ENCODE data around the gene PLCL1. TPM values are rescaled to one million over a fixed set of nuclear protein-coding genes. Genes with fewer than 3 reads are reported as not detected.

The PLCL1 gene
- total RNA-seq, 2 donors from 2014 or later: 0.04 to 0.11 TPM

DNA sequence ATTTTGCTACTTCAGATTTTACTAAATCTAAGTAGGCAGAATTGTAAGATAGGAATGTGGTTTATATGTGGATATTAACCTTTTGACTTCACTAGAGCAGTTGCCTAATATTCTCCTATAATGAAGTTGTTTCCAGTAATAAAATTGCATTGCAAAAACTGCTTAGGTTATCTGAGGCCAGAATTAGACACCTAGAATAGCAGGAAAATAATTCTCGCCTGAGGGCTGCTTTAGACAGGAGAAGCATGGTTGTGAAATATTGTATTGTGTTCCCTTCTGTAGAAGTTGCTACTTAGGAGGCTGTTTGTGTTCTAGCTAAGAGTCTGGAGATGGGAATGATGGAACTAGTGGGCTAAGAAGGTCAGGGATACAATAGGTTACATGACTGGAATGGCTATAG is 146.3 kb downstream of the PLCL1 start:
- Mint-ChIP-seq H3K27ac (no peak overlapping the region), H3K4me1 (peaks cover 23% of the 10 kb centered on the region), H3K4me3 (no peak overlapping the region), H3K9me3 (no peaks in the 10 kb centered on the region), H3K36me3 (ENCODE audit: low read depth) (no peaks in the 10 kb centered on the region), H3K27me3 (ENCODE audit: insufficient read depth) (no peaks in the 10 kb centered on the region)
- no peak for DNase-seq
- no peak overlapping the region for H3K4me3 ChIP-seq (ENCODE audit: low read length)
- TF ChIP-seq, protein P1, sequence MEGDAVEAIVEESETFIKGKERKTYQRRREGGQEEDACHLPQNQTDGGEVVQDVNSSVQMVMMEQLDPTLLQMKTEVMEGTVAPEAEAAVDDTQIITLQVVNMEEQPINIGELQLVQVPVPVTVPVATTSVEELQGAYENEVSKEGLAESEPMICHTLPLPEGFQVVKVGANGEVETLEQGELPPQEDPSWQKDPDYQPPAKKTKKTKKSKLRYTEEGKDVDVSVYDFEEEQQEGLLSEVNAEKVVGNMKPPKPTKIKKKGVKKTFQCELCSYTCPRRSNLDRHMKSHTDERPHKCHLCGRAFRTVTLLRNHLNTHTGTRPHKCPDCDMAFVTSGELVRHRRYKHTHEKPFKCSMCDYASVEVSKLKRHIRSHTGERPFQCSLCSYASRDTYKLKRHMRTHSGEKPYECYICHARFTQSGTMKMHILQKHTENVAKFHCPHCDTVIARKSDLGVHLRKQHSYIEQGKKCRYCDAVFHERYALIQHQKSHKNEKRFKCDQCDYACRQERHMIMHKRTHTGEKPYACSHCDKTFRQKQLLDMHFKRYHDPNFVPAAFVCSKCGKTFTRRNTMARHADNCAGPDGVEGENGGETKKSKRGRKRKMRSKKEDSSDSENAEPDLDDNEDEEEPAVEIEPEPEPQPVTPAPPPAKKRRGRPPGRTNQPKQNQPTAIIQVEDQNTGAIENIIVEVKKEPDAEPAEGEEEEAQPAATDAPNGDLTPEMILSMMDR (conservative IDR thresholded peaks at IDR 0.05): no peak
- H3K9ac ChIP-seq (ENCODE audit: extremely low read depth, low read length, poor library complexity, severe bottlenecking): no peak overlapping the region
- H3K9me3 ChIP-seq (ENCODE audit: control insufficient read depth, low read length): no peaks in the 10 kb centered on the region
- 75 to 88% methylated on average over 1 of the region's 1 CpG for WGBS, 2 experiments (ENCODE audit: insufficient coverage in 1 of 2, insufficient read length in 1 of 2)
- H3K27ac ChIP-seq (ENCODE audit: low read depth, low read length): no peak overlapping the region
- no peaks in the 10 kb centered on the region for H3K36me3 ChIP-seq (ENCODE audit: control insufficient read depth, insufficient read depth, low read length)
- peaks cover 5% of the 10 kb centered on the region for H3K4me1 ChIP-seq (ENCODE audit: control insufficient read depth, insufficient read depth, low read length)
- peaks cover 9% of the 10 kb centered on the region for H3K27me3 ChIP-seq (ENCODE audit: control insufficient read depth, insufficient read depth, low read length, poor library complexity, severe bottlenecking)

DNA sequence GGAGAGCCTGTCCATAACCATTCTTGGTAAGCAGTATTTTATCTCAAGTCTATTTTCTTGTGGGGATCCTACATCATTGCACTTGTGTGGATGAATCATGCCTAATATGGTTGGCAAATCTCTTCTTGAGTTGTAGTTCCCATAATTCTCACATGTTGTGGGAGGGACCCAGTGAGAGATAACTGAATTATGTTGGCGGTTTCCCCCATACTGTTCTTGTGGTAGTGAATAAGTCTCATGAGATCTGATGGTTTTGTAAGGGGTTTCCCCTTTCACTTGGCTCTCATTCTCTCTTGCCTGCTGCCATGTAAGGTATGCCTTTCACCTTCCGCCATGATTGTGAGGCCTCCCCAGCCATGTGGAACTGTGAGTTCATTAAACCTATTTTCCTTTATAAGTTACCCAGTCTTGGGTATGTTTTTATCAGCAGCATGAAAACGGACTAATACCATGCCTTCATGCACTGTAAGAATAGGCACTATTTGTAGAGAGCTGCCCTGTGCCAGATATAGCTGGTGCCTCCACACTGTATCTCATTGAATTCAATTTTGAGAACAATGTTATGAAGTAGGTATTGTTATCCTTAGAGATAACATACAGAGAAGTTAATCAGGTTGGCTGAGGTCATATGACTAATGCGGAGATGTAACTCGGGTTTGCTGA is 148.3 kb downstream of the PLCL1 start:
- TF ChIP-seq, protein P1 (conservative IDR thresholded peaks at IDR 0.05): no peak
- Histone ChIP-seq H3K4me1 (ENCODE audit: control insufficient read depth, insufficient read depth, low read length) (peaks cover 5% of the 10 kb centered on the region), H3K36me3 (ENCODE audit: control insufficient read depth, insufficient read depth, low read length) (no peaks in the 10 kb centered on the region), H3K9ac (ENCODE audit: extremely low read depth, low read length, poor library complexity, severe bottlenecking) (no peak overlapping the region), H3K4me3 (ENCODE audit: low read length) (no peak overlapping the region), H3K27me3 (ENCODE audit: control insufficient read depth, insufficient read depth, low read length, poor library complexity, severe bottlenecking) (peaks cover 9% of the 10 kb centered on the region), H3K27ac (ENCODE audit: low read depth, low read length) (no peak overlapping the region), H3K9me3 (ENCODE audit: control insufficient read depth, low read length) (no peaks in the 10 kb centered on the region)
- Mint-ChIP-seq H3K27ac (no peak overlapping the region), H3K4me1 (peaks cover 13% of the 10 kb centered on the region), H3K36me3 (ENCODE audit: low read depth) (no peaks in the 10 kb centered on the region), H3K27me3 (ENCODE audit: insufficient read depth) (no peaks in the 10 kb centered on the region), H3K9me3 (peaks cover 3% of the 10 kb centered on the region), H3K4me3 (no peak overlapping the region)
- DNase-seq: no peak
- 93 to 94% methylated on average over 5 of the region's 5 CpGs for WGBS, 2 experiments (ENCODE audit: insufficient coverage in 1 of 2, insufficient read length in 1 of 2)

DNA sequence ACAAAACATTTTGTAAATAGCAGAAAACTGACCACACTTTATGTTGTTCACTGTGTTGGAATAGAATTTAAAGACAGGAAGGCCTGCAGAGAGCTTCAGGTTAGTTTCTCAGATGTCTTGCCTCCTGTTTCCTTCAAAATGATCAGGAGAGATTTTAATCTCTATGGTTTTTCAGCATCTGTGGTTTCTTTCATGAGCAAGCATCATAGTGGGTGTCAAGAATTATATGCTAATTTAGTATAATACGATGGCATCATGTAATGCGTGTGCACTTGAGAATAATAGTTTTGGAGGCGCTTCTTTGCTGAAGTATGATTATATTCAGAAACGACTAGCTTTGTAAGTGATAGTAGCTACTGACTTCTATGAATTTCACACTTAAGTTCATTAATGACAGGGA is 149.9 kb downstream of the PLCL1 start:
- TF ChIP-seq, protein P1 (conservative IDR thresholded peaks at IDR 0.05): no peak
- no peak overlapping the region for H3K27ac Mint-ChIP-seq

More for the DNA sequence above, 149.9 kb downstream of the PLCL1 start:
- H3K9me3 ChIP-seq (ENCODE audit: control insufficient read depth, low read length): no peaks in the 10 kb centered on the region
- no peak for DNase-seq
- H3K27ac ChIP-seq (ENCODE audit: low read depth, low read length): no peak overlapping the region
- Mint-ChIP-seq H3K36me3 (ENCODE audit: low read depth) (no peaks in the 10 kb centered on the region), H3K27me3 (ENCODE audit: insufficient read depth) (no peaks in the 10 kb centered on the region), H3K4me3 (no peak overlapping the region), H3K9me3 (peaks cover 3% of the 10 kb centered on the region), H3K4me1 (peaks cover 9% of the 10 kb centered on the region)
- H3K4me3 ChIP-seq (ENCODE audit: low read length): no peak overlapping the region
- WGBS, 2 experiments (ENCODE audit: insufficient coverage in 1 of 2, insufficient read length in 1 of 2): 92 to 95% methylated on average over 3 to 4 of the region's 4 CpGs
- peaks cover 5% of the 10 kb centered on the region for H3K4me1 ChIP-seq (ENCODE audit: control insufficient read depth, insufficient read depth, low read length)
- peaks cover 9% of the 10 kb centered on the region for H3K27me3 ChIP-seq (ENCODE audit: control insufficient read depth, insufficient read depth, low read length, poor library complexity, severe bottlenecking)
- H3K36me3 ChIP-seq (ENCODE audit: control insufficient read depth, insufficient read depth, low read length): no peaks in the 10 kb centered on the region
- H3K9ac ChIP-seq (ENCODE audit: extremely low read depth, low read length, poor library complexity, severe bottlenecking): no peak overlapping the region

Data from endodermal cell (in vitro differentiated cells).